Measurements from ENCODE around the gene MAN2A2.

The MAN2A2 gene

DNA sequence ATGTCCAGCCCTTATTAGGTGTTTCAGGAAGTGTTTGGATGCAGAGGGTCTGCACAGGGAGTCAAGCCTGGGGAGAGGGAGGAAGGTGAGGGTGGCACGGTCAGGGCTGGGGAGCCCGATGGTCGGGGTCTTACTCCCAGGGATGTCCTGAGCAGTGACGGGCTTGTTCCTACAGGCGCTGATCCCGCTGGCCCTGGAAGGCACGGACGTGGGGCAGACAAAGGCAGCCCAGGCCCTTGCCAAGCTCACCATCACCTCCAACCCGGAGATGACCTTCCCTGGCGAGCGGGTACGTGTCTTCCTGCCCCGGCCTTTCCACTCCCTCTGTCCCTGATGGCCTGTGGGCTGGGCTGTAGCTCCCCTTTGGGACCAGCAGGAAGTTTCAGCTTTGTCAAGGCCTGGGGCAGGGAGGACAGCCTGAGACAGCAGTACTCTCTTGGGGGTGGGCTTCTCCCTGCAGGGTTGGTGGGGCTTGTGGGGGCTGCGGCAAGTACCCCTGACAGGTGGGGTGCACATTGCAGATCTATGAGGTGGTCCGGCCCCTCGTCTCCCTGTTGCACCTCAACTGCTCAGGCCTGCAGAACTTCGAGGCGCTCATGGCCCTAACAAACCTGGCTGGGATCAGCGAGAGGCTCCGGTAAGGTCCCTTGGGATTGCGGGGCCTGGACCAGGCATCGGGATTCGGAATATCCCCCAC, 47.0 kb downstream of the MAN2A2 start:
- TF ChIP-seq ZNF8 (CRISPR knock-in tag; IDR thresholded peaks at IDR 0.05) (no peak), ZFP30 (CRISPR knock-in tag; IDR thresholded peaks at IDR 0.05) (no peak), RARB (CRISPR knock-in tag; IDR thresholded peaks at IDR 0.05) (no peak), BACH2 (CRISPR knock-in tag; IDR thresholded peaks at IDR 0.05; ENCODE audit: borderline replicate concordance) (no peak), ARNTL (CRISPR knock-in tag; IDR thresholded peaks at IDR 0.05; ENCODE audit: borderline replicate concordance, low read depth) (no peak), ZNF565 (CRISPR knock-in tag; conservative IDR thresholded peaks at IDR 0.05; ENCODE audit: low read depth) (no peak)
- TF ChIP-seq, protein P1, sequence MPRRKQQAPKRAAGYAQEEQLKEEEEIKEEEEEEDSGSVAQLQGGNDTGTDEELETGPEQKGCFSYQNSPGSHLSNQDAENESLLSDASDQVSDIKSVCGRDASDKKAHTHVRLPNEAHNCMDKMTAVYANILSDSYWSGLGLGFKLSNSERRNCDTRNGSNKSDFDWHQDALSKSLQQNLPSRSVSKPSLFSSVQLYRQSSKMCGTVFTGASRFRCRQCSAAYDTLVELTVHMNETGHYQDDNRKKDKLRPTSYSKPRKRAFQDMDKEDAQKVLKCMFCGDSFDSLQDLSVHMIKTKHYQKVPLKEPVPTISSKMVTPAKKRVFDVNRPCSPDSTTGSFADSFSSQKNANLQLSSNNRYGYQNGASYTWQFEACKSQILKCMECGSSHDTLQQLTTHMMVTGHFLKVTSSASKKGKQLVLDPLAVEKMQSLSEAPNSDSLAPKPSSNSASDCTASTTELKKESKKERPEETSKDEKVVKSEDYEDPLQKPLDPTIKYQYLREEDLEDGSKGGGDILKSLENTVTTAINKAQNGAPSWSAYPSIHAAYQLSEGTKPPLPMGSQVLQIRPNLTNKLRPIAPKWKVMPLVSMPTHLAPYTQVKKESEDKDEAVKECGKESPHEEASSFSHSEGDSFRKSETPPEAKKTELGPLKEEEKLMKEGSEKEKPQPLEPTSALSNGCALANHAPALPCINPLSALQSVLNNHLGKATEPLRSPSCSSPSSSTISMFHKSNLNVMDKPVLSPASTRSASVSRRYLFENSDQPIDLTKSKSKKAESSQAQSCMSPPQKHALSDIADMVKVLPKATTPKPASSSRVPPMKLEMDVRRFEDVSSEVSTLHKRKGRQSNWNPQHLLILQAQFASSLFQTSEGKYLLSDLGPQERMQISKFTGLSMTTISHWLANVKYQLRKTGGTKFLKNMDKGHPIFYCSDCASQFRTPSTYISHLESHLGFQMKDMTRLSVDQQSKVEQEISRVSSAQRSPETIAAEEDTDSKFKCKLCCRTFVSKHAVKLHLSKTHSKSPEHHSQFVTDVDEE (CRISPR knock-in tag; IDR thresholded peaks at IDR 0.05) = no peak
- TF ChIP-seq, protein P2, sequence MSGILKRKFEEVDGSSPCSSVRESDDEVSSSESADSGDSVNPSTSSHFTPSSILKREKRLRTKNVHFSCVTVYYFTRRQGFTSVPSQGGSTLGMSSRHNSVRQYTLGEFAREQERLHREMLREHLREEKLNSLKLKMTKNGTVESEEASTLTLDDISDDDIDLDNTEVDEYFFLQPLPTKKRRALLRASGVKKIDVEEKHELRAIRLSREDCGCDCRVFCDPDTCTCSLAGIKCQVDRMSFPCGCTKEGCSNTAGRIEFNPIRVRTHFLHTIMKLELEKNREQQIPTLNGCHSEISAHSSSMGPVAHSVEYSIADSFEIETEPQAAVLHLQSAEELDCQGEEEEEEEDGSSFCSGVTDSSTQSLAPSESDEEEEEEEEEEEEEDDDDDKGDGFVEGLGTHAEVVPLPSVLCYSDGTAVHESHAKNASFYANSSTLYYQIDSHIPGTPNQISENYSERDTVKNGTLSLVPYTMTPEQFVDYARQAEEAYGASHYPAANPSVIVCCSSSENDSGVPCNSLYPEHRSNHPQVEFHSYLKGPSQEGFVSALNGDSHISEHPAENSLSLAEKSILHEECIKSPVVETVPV (CRISPR knock-in tag; IDR thresholded peaks at IDR 0.05) = no peak
- no peak for ATAC-seq

DNA sequence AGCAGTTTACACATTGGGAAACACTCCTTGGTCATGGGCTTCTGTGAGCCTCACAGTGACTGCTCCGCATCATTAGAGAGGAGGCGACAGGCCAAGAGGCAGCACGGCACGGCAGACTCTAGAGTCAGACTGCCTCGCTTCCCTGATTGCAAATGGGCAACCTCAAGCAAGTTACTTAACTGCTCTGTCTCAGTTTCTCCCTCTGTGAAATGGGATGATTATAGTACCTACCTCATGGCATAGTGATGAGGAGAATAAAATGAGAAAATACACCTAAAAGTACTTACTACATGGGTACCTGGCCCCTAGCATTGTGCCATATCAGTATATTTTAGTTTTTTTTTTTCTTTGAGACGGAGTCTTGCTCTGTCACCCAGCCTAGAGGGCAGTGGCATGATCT, 47.6 kb downstream of the MAN2A2 start:
- ATAC-seq = no peak
- TF ChIP-seq TOX (CRISPR knock-in tag; IDR thresholded peaks at IDR 0.05; ENCODE audit: borderline replicate concordance) (no peak), ARNTL (CRISPR knock-in tag; IDR thresholded peaks at IDR 0.05; ENCODE audit: borderline replicate concordance, low read depth) (no peak), ZNF8 (CRISPR knock-in tag; IDR thresholded peaks at IDR 0.05) (no peak), SNAI2 (CRISPR knock-in tag; IDR thresholded peaks at IDR 0.05) (no peak), PPARA (CRISPR knock-in tag; IDR thresholded peaks at IDR 0.05; ENCODE audit: borderline replicate concordance) (no peak), ZFP30 (CRISPR knock-in tag; IDR thresholded peaks at IDR 0.05) (no peak), CSDC2 (CRISPR knock-in tag; IDR thresholded peaks at IDR 0.05) (no peak)

DNA sequence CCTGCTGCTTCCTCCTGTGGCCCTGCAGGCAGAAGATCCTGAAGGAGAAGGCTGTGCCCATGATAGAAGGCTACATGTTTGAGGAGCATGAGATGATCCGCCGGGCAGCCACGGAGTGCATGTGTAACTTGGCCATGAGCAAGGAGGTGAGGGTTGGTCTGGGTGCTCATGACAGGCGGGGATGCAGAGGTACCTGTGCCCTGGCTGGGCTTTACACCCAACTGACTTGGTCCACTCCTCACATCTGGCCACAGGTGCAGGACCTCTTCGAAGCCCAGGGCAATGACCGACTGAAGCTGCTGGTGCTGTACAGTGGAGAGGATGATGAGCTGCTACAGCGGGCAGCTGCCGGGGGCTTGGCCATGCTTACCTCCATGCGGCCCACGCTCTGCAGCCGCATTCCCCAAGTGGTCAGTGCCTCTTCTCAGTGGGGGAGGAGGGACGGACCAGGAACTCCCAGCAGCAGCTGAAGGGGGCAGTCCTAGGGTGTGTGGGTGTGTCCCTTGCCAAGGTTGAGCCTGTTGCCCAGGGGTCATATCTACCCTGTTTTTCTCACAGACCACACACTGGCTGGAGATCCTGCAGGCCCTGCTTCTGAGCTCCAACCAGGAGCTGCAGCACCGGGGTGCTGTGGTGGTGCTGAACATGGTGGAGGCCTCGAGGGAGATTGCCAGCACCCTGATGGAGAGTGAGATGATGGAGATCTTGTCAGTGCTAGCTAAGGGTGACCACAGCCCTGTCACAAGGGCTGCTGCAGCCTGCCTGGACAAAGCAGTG, 50.0 kb downstream of the MAN2A2 start:
- TF ChIP-seq ISL1 (CRISPR knock-in tag; IDR thresholded peaks at IDR 0.05) (no peak), SNAI2 (CRISPR knock-in tag; IDR thresholded peaks at IDR 0.05) (no peak), CSDC2 (CRISPR knock-in tag; IDR thresholded peaks at IDR 0.05) (no peak), ESRRG (CRISPR knock-in tag; IDR thresholded peaks at IDR 0.05) (no peak), ZNF565 (CRISPR knock-in tag; conservative IDR thresholded peaks at IDR 0.05; ENCODE audit: low read depth) (no peak), BACH2 (CRISPR knock-in tag; IDR thresholded peaks at IDR 0.05; ENCODE audit: borderline replicate concordance) (no peak), ZFP3 (CRISPR knock-in tag; IDR thresholded peaks at IDR 0.05) (no peak), TCF4 (CRISPR knock-in tag; IDR thresholded peaks at IDR 0.05; ENCODE audit: borderline replicate concordance) (no peak), PPARA (CRISPR knock-in tag; IDR thresholded peaks at IDR 0.05; ENCODE audit: borderline replicate concordance) (no peak), OSR1 (CRISPR knock-in tag; IDR thresholded peaks at IDR 0.05) (no peak), ARNTL (CRISPR knock-in tag; IDR thresholded peaks at IDR 0.05; ENCODE audit: borderline replicate concordance, low read depth) (no peak), ZC3H10 (CRISPR knock-in tag; IDR thresholded peaks at IDR 0.05) (no peak), RARB (CRISPR knock-in tag; IDR thresholded peaks at IDR 0.05) (no peak), TOX (CRISPR knock-in tag; IDR thresholded peaks at IDR 0.05; ENCODE audit: borderline replicate concordance) (no peak), ZNF8 (CRISPR knock-in tag; IDR thresholded peaks at IDR 0.05) (no peak)
- TF ChIP-seq, protein P3, sequence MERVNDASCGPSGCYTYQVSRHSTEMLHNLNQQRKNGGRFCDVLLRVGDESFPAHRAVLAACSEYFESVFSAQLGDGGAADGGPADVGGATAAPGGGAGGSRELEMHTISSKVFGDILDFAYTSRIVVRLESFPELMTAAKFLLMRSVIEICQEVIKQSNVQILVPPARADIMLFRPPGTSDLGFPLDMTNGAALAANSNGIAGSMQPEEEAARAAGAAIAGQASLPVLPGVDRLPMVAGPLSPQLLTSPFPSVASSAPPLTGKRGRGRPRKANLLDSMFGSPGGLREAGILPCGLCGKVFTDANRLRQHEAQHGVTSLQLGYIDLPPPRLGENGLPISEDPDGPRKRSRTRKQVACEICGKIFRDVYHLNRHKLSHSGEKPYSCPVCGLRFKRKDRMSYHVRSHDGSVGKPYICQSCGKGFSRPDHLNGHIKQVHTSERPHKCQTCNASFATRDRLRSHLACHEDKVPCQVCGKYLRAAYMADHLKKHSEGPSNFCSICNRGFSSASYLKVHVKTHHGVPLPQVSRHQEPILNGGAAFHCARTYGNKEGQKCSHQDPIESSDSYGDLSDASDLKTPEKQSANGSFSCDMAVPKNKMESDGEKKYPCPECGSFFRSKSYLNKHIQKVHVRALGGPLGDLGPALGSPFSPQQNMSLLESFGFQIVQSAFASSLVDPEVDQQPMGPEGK (CRISPR knock-in tag; IDR thresholded peaks at IDR 0.05; ENCODE audit: borderline replicate concordance) = no peak
- TF ChIP-seq, protein P4, sequence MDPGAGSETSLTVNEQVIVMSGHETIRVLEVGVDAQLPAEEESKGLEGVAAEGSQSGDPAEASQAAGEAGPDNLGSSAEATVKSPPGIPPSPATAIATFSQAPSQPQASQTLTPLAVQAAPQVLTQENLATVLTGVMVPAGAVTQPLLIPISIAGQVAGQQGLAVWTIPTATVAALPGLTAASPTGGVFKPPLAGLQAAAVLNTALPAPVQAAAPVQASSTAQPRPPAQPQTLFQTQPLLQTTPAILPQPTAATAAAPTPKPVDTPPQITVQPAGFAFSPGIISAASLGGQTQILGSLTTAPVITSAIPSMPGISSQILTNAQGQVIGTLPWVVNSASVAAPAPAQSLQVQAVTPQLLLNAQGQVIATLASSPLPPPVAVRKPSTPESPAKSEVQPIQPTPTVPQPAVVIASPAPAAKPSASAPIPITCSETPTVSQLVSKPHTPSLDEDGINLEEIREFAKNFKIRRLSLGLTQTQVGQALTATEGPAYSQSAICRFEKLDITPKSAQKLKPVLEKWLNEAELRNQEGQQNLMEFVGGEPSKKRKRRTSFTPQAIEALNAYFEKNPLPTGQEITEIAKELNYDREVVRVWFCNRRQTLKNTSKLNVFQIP (CRISPR knock-in tag; IDR thresholded peaks at IDR 0.05; ENCODE audit: borderline replicate concordance, low read depth) = no peak
- TF ChIP-seq, protein P2 (CRISPR knock-in tag; IDR thresholded peaks at IDR 0.05) = no peak
- no peak for ATAC-seq

All from SK-N-SH treated with all-trans-retinoic acid at 6 μM for 48 hours (cell line).